NOMO-1 treated with DMSO at 0.1 percent for 48 hours (cell line): ENCODE results near the gene KIF6.

ENCODE experiments used
- DNase-seq: peaks from one replicate; lab custom pipeline; 2025; ENCODE audit not compliant: unreplicated experiment; lab: John Stamatoyannopoulos, UW

KIF6 gene

GRCh38 chr6:39599341-39599740 lies 125.9 kb downstream of the KIF6 start:
- DNase-seq: no peak

- no peak for DNase-seq
Measured at GRCh38 chr6:39594285-39594684, 130.9 kb downstream of the KIF6 start.

DNA sequence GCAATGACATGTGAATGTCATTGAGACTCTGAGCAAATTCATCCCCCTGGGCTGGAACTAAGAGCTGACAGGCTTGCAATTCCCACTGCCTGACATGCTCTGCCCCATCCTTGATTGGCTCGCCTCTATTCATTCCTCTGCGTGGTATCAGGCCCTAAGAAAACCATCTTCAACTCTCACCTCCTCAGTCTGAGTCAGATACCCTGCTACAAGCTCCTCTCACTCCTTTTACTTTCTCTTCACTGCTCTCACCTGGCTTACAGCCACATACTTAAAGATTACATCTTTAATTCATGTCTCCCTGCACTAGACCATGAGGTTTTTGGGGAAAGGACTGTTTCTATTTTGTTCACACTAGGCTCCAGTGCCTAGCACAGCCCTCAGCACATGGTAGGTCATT lies 131.6 kb downstream of the KIF6 start:
- DNase-seq: no peak

- DNase-seq: no peak
Measured at GRCh38 chr6:39590871-39591393, 134.3 kb downstream of the KIF6 start.

DNA sequence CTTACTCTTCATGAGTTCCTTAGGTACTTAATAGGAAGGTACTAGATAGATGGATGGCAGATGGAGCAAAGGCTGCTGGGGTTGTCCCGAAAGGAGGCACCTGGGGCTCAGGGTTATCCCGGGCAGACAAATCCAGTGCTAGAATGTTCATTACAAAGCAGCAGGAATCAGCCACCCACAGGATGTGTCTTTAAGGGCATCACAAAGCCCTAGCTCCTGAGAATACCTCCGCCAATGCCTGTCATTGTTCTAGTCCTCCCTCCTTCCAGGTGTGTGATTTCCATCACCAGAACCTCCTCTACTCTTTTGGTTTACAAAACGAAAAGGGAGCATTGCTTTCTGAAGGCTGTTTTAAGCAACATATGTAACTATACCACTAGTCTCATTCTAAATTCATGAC lies 138.1 kb downstream of the KIF6 start:
- DNase-seq: no peak

DNA sequence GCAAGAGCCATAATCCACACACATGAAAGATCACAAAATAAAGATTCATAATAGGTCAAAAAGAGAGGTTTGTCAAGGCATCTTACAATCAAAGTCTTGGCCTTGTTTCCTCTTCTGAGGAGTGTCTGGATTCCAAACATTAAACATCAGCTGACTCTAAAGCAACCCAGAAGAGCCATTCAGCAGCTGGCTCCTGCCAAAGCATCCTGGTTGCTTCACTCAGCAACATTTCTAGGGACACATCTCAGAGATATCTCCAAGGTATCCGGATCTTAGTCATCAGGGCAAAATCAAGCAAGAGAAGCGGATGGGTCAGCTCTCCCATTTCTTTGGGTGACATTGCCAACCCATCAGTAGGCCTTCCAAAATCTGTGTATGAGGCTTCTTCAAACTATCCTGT lies 139.6 kb downstream of the KIF6 start:
- DNase-seq: no peak

DNA sequence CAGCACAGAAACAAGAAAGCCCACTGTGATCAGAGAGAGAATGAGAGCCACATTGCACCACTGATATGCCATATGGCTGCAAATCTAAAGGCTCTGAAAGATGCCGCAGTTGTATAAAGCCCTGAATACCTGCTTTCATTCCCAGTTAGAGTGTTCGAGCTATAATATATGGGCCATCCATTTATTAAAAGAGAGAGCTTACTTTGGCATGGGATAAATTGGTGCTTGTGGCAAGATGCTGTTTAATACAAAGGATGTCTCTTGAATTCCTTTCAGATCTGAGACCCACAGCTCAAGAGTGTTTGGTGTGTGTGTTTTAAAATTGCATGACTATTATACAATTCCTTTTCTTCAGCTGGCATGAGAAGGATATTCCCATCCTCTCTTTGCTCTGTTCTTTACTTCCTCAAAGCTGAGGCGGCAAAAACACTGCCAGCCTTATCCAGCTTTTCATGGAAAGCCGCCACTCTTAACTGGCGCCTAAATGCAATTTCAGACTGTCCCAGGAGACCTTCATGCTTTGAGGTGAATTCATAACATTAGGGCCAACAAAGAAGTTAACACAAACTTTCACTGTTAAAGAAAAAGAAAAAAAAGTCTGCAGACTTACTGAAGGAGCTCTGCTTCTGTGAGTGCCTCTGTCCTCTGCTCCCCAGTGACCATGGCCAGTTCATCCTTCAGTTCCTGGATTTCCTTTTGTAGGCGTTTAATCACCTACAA lies 147.6 kb downstream of the KIF6 start:
- DNase-seq: no peak

DNA sequence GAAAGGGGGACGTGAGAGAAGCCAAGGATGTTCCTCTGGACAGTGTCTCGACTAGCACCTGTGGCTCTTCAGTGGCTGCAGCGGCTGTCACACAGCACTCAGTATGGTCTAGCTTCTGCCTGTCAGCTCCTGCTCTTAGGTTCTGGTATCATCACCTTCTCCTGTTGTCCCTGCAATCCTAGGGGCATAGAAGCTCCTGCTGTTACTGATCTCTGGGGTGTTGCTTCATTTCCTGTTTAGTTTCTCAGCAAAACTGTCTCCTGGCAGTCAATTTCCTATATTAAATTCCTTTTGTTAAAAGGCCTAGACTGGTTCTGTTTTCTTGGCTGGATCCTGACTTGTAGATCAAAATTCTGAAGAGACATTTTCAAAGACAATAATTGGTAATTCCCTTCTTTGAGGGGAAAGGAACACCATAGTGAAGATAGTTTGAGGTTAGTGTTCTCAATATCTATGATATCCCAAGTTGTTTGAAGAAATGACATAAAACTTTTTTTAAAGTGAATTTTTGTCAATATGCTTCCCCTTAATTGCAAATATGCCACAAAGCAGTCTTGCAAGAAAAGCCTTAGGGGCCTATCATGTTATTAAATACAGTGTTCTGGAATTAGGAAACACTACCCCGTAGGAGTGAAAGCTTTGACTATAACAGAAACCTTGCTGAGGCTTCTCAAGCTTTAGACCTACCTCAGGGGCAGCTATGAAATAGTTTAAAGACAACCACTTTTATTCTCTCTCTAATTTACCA lies 148.5 kb downstream of the KIF6 start:
- no peak for DNase-seq

DNA sequence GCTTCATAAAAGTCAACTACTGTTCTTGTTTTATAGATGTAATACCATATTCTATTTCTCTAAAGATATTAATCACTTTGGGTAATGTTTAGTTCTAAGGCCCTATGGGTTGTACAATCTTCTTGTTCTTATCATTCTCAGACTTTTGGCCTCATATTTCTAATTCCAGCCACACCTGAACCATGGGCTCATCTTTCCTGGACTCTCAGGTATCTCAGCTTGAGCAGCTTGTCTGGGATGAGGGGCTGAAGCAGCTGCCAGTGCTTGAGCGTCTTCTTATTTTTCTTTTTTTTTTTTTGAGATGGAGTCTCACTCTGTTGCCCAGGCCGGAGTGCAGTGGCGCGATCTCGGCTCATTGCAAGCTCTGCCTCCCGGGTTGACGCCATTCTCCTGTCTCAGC lies 150.2 kb downstream of the KIF6 start:
- no peak for DNase-seq

DNA sequence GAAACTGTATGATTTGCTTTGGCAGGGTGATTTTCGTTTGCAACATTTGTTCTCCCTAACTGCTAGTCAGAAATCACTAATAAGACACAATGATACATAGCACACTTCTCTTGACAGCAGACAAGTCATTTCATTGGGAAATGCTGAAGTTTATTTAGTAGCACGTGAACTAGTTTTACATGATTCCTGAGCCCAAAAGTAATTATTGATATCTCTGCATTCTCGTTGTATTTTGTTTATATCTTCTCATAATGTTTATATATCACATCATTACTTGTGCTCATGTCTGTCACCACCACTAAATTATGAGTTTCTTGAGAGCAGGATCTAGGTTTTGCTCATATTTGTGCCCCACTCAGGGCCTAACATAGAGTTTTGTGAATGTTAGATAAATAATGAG lies 151.7 kb downstream of the KIF6 start:
- no peak for DNase-seq

- no peak for DNase-seq
Measured at GRCh38 chr6:39572661-39573340, 152.4 kb downstream of the KIF6 start.

DNA sequence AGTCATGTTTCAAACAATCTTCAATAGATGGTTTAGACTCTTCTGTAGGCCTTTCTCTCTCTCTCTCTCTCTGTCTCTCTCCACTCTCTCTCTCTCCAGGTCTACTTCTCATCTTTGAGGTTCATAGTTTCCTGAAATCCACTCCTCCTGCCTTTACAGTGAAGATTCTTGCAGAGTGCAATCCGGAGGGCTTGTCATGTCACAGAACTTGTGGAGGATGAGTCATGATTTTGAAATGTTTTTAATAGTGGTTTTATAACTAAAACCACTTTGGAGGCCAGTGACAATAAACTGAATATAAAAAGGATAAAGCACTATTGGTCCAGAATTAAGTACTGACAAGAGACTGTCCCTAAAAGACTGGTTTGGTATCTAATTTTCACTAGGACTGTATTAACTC lies 156.3 kb downstream of the KIF6 start:
- no peak for DNase-seq

DNA sequence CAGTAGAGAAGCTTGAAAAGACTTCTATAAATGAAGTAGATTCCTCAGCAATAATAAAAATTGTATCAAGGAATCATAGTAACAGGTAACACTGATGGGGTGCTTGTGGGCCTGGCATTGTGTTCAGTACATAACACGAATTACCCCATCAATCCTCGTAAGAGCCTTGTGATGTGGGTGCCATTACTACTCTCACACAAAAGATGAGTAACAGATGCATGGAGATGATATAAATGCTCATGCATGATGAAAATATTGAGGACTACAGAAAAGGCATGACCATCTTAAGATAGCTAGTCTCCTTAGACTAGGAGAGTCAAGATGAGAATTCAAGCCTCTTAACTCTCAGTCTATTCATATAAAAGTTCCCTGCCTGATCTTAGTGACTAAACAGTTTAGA lies 158.1 kb downstream of the KIF6 start:
- DNase-seq: no peak

- DNase-seq: no peak
Measured at GRCh38 chr6:39566456-39566855, 158.8 kb downstream of the KIF6 start.

DNA sequence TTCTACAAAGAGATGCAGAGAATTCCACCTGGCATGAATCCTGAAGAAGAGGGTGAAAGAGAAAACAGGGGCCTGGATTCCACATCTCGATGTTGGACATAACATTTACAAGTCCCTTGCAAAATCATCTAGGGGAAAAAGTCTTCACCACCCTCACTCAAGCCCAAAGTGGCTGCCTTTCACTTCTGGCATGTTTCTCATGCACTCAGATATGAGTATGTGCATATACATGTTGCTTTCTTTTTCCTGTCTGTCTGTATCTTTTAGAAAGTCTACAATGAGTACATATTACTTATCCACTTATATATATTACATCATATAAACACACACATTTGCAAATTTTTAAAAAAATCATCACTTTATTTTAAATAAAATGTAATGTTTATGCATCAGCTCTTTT lies 159.3 kb downstream of the KIF6 start:
- DNase-seq: no peak

- no peak for DNase-seq
Measured at GRCh38 chr6:39563566-39564311, 161.5 kb downstream of the KIF6 start.

GRCh38 chr6:39561536-39562266 lies 163.5 kb downstream of the KIF6 start:
- no peak for DNase-seq

DNA sequence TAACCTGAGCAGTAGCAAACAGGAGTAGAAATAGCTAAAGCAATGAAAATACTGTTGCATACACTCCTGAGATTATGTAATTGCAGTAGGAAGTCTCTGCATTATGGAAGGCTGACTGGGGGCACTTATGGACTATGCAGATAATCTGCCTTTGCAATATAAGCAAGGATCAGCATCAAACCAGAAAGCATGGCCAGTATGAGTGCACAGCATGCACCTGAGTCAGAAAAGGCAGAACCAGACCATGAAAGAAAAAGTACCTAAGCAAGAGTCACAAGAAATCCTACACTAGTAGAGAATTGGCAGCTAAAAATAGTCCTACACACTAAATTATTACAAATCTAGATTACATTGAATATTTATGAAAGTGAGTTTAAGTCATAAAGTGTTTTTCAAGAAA lies 164.3 kb downstream of the KIF6 start:
- no peak for DNase-seq

DNA sequence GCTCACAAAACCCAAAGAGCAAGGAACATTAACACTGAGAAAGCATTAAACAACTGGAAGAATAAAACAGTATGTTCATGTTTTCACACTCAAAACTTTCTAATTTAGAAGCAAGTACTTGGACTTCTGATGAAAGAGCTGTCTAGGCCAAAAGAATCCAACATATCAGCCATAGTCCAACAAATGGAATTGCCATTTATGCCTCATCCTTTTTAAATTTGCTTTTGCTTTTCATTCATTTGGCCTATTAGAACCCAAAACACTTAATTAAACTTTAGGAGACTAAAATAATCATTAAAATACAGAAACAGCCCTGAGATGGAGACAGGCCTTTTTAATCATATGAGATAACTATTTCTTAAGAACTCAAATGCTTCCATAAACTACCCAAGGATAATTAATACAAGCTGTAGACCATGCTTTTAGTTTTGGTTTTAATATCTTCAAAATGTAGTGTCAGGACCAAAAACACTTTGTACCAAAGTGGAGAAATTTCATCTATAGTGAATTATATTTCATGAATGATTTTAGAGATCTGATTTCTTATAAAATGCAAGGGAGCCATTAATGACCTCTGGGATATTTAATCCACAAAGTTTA lies 166.5 kb downstream of the KIF6 start:
- no peak for DNase-seq

GRCh38 chr6:39558079-39558478 lies 167.1 kb downstream of the KIF6 start:
- no peak for DNase-seq
